SH-SY5Y (cell line): ENCODE data around the gene PRKAA1.

ENCODE experiments used
- GATA2 ChIP-seq: IDR thresholded peaks from 2 replicates; pipeline ENCODE4 v1.6.1; 2011; ENCODE audit warnings: mild to moderate bottlenecking, low read depth, low read length
- GATA3 ChIP-seq: IDR thresholded peaks from 2 replicates; pipeline ENCODE4 v1.6.1; 2011; ENCODE audit warnings: low read depth, mild to moderate bottlenecking, low read length, moderate library complexity

DNA sequence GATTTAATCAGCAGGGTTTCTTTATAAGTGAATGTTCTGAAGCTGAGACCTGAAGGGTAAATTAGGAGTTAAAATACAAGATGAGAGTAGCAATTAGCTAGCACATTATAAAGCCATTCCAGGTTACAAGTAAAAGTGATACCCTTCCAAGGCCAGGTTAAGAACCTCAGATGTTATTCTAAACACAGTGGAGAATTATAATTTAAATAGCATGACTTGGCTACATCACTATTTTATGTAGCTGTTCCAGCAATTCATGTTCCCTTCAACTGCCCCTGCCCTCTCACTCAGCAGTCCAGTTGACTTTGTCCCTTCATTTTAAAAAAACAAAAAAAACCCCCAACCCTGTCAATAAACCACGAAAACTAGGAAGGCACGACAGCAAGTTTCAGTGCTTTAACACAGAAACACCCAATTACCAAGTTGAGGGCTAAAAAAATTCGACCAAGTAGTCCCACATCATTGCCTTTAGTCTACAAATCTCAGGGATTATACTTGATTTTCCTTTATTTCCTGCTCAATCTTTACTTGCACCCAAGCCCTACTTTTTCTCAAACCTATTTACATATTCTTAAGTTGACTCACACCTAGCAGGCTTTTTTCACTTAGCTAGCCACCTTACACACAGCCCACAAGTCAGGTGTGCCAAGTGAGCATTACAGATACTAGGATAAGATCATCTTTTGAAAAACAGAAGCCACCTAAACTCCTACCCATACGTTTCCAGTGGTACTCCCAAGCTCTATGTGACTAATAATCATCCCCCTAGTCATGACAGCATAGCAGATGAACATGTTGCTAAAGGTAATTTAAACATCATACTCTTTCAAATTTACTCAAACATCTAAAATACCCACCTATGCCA lies 33.4 kb upstream of the PRKAA1 start:
- TF ChIP-seq GATA2: no peak
- TF ChIP-seq GATA3: no peak
